ENCODE data around the gene NAP1L4.

- no peak for TF ChIP-seq EZH2 (IDR thresholded peaks at IDR 0.05; ENCODE audit: insufficient read depth, poor library complexity, severe bottlenecking)
- no peak for TF ChIP-seq EZH2phosphoT487 (IDR thresholded peaks at IDR 0.05; ENCODE audit: insufficient read depth, low read depth)
Measured at GRCh38 chr11:2903672-2904011, 88.5 kb downstream of the NAP1L4 start.
